ENCODE results near the gene TRHDE.

DNA sequence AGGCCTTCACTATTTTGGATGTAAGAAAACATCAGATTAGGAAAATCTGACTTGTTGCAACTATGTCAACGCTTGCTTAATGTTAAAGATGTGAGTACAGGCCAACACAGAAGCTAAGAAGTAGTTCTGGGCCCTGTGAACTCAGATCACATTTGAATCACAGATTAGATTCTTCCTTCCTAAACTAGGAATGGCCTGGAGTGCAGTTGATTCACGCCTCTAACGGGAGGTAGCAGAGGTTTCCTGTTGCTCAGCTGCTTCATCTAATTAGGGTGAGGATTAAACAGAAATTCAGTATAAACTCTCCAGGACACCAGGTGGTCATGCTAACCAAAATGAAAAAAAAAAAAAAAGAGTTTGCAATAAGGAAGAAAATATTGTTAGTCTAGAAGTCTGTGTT lies 314.3 kb downstream of the TRHDE start:
- TF ChIP-seq, protein P1, sequence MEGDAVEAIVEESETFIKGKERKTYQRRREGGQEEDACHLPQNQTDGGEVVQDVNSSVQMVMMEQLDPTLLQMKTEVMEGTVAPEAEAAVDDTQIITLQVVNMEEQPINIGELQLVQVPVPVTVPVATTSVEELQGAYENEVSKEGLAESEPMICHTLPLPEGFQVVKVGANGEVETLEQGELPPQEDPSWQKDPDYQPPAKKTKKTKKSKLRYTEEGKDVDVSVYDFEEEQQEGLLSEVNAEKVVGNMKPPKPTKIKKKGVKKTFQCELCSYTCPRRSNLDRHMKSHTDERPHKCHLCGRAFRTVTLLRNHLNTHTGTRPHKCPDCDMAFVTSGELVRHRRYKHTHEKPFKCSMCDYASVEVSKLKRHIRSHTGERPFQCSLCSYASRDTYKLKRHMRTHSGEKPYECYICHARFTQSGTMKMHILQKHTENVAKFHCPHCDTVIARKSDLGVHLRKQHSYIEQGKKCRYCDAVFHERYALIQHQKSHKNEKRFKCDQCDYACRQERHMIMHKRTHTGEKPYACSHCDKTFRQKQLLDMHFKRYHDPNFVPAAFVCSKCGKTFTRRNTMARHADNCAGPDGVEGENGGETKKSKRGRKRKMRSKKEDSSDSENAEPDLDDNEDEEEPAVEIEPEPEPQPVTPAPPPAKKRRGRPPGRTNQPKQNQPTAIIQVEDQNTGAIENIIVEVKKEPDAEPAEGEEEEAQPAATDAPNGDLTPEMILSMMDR (IDR thresholded peaks at IDR 0.05) = no peak
- TF ChIP-seq EP300 (IDR thresholded peaks at IDR 0.05) (no peak), POLR2A (IDR thresholded peaks at IDR 0.05) (no peak)
